ENCODE measurements around the gene ATF7IP2. TPM values are rescaled to one million over a fixed set of nuclear protein-coding genes. Genes with fewer than 3 reads are reported as not detected.

The ATF7IP2 gene
- total RNA-seq, 1 experiment from 2014 or later: 25.2 TPM

- ChIA-PET POLR2A (no interaction called here), CTCF (no interaction called here)
- Histone ChIP-seq H3K4me1 (ENCODE audit: control insufficient read depth, insufficient read depth, low read length) (no peaks in the 10 kb centered on the region), H3K4me3 (ENCODE audit: low read depth in 2 of 2, low read length in 2 of 2) (no peak overlapping the region), H3K27ac (ENCODE audit: low read length) (no peak overlapping the region), H3K27me3 (ENCODE audit: control insufficient read depth, insufficient read depth, low read length) (no peaks in the 10 kb centered on the region), H3K9me3 (ENCODE audit: control insufficient read depth, insufficient read depth, low read depth, low read length) (no peaks in the 10 kb centered on the region), H3K36me3 (ENCODE audit: control insufficient read depth, insufficient read depth, low read length) (no peaks in the 10 kb centered on the region)
- in situ Hi-C loops (cut with HindIII; ENCODE audit: low pct_unique_long_range_greater_than_20kb, low sequenced_read_pairs) (no loop called here), intact Hi-C loops (cut with micrococcal nuclease; ENCODE audit: unreplicated experiment) (no loop called here)
- no TSS peak for BruUV-seq (replicated peaks)
- DNase-seq (ENCODE audit: low read depth, low spot score): no peak
- TF ChIP-seq REST (IDR thresholded peaks at IDR 0.05; ENCODE audit: insufficient read depth in 1 of 2, low read depth in 2 of 2, low read length in 1 of 2): no peak
- ATAC-seq: no peak
Observed at GRCh38 chr16:10352262-10352661, 33.6 kb upstream of the ATF7IP2 start.

- no peaks in the 10 kb centered on the region for H3K4me1 ChIP-seq (ENCODE audit: control insufficient read depth, insufficient read depth, low read length)
- CTCF ChIA-PET: no interaction called here
- TF ChIP-seq POLR2AphosphoS5 (IDR thresholded peaks at IDR 0.05; ENCODE audit: low read depth, low read length): no peak
- TF ChIP-seq SIN3A (IDR thresholded peaks at IDR 0.05; ENCODE audit: borderline replicate concordance, insufficient read depth, low read depth, low read length): no peak
- TF ChIP-seq CTCF (IDR thresholded peaks at IDR 0.05): no peak
- TF ChIP-seq TCF7L2 (IDR thresholded peaks at IDR 0.05; ENCODE audit: low read depth, low read length): no peak
- TF ChIP-seq REST (IDR thresholded peaks at IDR 0.05; ENCODE audit: insufficient read depth in 1 of 2, low read depth in 2 of 2, low read length in 1 of 2): no peak
- DNase-seq (ENCODE audit: low read depth, low spot score): no peak
- no TSS peak for BruUV-seq (replicated peaks)
- H3K4me3 ChIP-seq (ENCODE audit: low read depth in 2 of 2, low read length in 2 of 2): no peak overlapping the region
- intact Hi-C loops (cut with micrococcal nuclease; ENCODE audit: unreplicated experiment) (no loop called here), in situ Hi-C loops (cut with HindIII; ENCODE audit: low pct_unique_long_range_greater_than_20kb, low sequenced_read_pairs) (no loop called here)
- H3K9me3 ChIP-seq (ENCODE audit: control insufficient read depth, insufficient read depth, low read depth, low read length): no peaks in the 10 kb centered on the region
- H3K36me3 ChIP-seq (ENCODE audit: control insufficient read depth, insufficient read depth, low read length): no peaks in the 10 kb centered on the region
- H3K27ac ChIP-seq (ENCODE audit: low read length): no peak overlapping the region
- ATAC-seq: no peak
- POLR2A ChIA-PET: interaction anchor here (0.6 kb wide), 1 partner anchor 50 kb away, joined by 5 read pairs; no protein-coding TSS in a partner anchor
- H3K27me3 ChIP-seq (ENCODE audit: control insufficient read depth, insufficient read depth, low read length): no peaks in the 10 kb centered on the region
Observed at GRCh38 chr16:10355589-10355988, 30.3 kb upstream of the ATF7IP2 start.
